Loucy (cell line): ENCODE measurements around the gene PLXNB2.

Experiments
- H2AFZ ChIP-seq: fragments of 200-600 bp; sonication (generic); 2 replicates; pipeline ENCODE4 v1.6.0; 2016; ENCODE audit warnings: antibody characterized with exemption, mild to moderate bottlenecking, low read length, moderate library complexity
- H3F3A ChIP-seq: fragments of 200-600 bp; 2 replicates; pipeline ENCODE4 v1.6.0; 2016; ENCODE audit warnings: antibody characterized with exemption, low read depth, mild to moderate bottlenecking
- H3K27me3 ChIP-seq: fragments of 200-600 bp; sonication (generic); 2 replicates; pipeline ENCODE4 v1.6.1; 2014; ENCODE audit warnings: low read length, mild to moderate bottlenecking; ENCODE audit not compliant: insufficient read depth, poor library complexity, severe bottlenecking
- H3K36me3 ChIP-seq: fragments of 200-600 bp; sonication (generic); 2 replicates; pipeline ENCODE4 v1.6.1; 2016; ENCODE audit warnings: low read length; ENCODE audit not compliant: insufficient read depth
- H3K4me1 ChIP-seq: fragments of 200-600 bp; sonication (generic); 2 replicates; pipeline ENCODE4 v1.5.1; 2014; ENCODE audit warnings: low read length, mild to moderate bottlenecking; ENCODE audit not compliant: insufficient read depth, poor library complexity, severe bottlenecking
- H3K4me2 ChIP-seq: fragments of 200-600 bp; sonication (generic); 2 replicates; pipeline ENCODE4 v1.6.0; 2014; ENCODE audit warnings: antibody characterized with exemption, low read length, low read depth, mild to moderate bottlenecking; ENCODE audit not compliant: poor library complexity, severe bottlenecking
- H3K4me3 ChIP-seq: fragments of 200-600 bp; sonication (generic); 2 replicates; pipeline ENCODE4 v1.5.1; 2014; ENCODE audit warnings: low read length, mild to moderate bottlenecking, mixed read lengths; ENCODE audit not compliant: poor library complexity, severe bottlenecking
- H3K79me2 ChIP-seq: fragments of 200-600 bp; sonication (generic); 2 replicates; pipeline ENCODE4 v1.6.1; 2014; ENCODE audit warnings: low read length; ENCODE audit not compliant: insufficient read depth
- H3K9ac ChIP-seq: fragments of 200-600 bp; sonication (generic); 2 replicates; pipeline ENCODE4 v1.6.0; 2014; ENCODE audit warnings: mild to moderate bottlenecking, low read depth, low read length, moderate library complexity; ENCODE audit not compliant: poor library complexity, severe bottlenecking
- H3K9me2 ChIP-seq: fragments of 200-600 bp; sonication (generic); replicated peaks from 2 replicates; pipeline ENCODE4 v1.6.1; 2016; ENCODE audit warnings: low read depth, low read length, mixed read lengths
- H3K9me3 ChIP-seq: fragments of 200-600 bp; sonication (generic); 2 replicates; pipeline ENCODE4 v1.6.1; 2014; ENCODE audit warnings: mild to moderate bottlenecking, antibody characterized with exemption, low read length, low read depth; ENCODE audit not compliant: insufficient read depth
- H4K20me1 ChIP-seq: fragments of 200-600 bp; sonication (generic); 2 replicates; pipeline ENCODE4 v1.6.0; 2014; ENCODE audit warnings: antibody characterized with exemption, low read length, mild to moderate bottlenecking; ENCODE audit not compliant: insufficient read depth, poor library complexity, severe bottlenecking
- CTCF ChIP-seq: fragments of 200-600 bp; sonication (generic); conservative IDR thresholded peaks from 2 replicates; pipeline ENCODE4 v1.5.1; 2014; ENCODE audit warnings: mild to moderate bottlenecking, antibody characterized with exemption, low read length
- EZH2phosphoT487 ChIP-seq: fragments of 200-600 bp; IDR thresholded peaks from 2 replicates; pipeline ENCODE4 v1.6.1; 2018; ENCODE audit warnings: antibody characterized with exemption, mild to moderate bottlenecking, moderate library complexity, borderline replicate concordance

The PLXNB2 gene

GRCh38 chr22:50310031-50310722 is 2.7 kb upstream of the PLXNB2 start:
- H3K27me3 ChIP-seq: no peaks in the 10 kb centered on the region
- H2AFZ ChIP-seq: no peak overlapping the region
- no peaks in the 10 kb centered on the region for H3K36me3 ChIP-seq
- peaks cover 21% of the 10 kb centered on the region for H3K79me2 ChIP-seq
- H3K9me2 ChIP-seq: no peaks in the 10 kb centered on the region
- no peak overlapping the region for H3K9ac ChIP-seq
- peaks cover 61% of the 10 kb centered on the region for H3K4me1 ChIP-seq
- no peak overlapping the region for H3K4me2 ChIP-seq
- 0 out of 2 replicates have a peak, but pooled peaks cover 5% of the 10 kb centered on the region for H3F3A ChIP-seq
- H3K9me3 ChIP-seq: no peaks in the 10 kb centered on the region
- H4K20me1 ChIP-seq: peaks cover 7% of the 10 kb centered on the region
- no peak overlapping the region for H3K4me3 ChIP-seq
- no peak for TF ChIP-seq EZH2phosphoT487
- TF ChIP-seq CTCF: no peak

- peaks cover 64% of the 10 kb centered on the region for H3K4me1 ChIP-seq
- H3K9ac ChIP-seq: peak overlapping the region; percentile 34
- H3K27me3 ChIP-seq: no peaks in the 10 kb centered on the region
- no peaks in the 10 kb centered on the region for H3K9me2 ChIP-seq
- TF ChIP-seq CTCF (no peak), EZH2phosphoT487 (no peak)
- H3K79me2 ChIP-seq: peaks cover 26% of the 10 kb centered on the region
- peaks cover 7% of the 10 kb centered on the region for H4K20me1 ChIP-seq
- H3K4me2 ChIP-seq: peak overlapping the region; percentile 67
- H3K4me3 ChIP-seq: no peak overlapping the region
- H3K36me3 ChIP-seq: no peaks in the 10 kb centered on the region
- no peak overlapping the region for H2AFZ ChIP-seq
- 0 out of 2 replicates have a peak, but pooled peaks cover 5% of the 10 kb centered on the region for H3F3A ChIP-seq
- no peaks in the 10 kb centered on the region for H3K9me3 ChIP-seq
These were observed 2.1 kb upstream of the PLXNB2 start for GRCh38 chr22:50309601-50309991.

- Histone ChIP-seq H4K20me1 (peaks cover 7% of the 10 kb centered on the region), H3K79me2 (peaks cover 28% of the 10 kb centered on the region), H3K4me2 (peak overlapping the region; percentile 67), H3K9me2 (no peaks in the 10 kb centered on the region), H3K9me3 (no peaks in the 10 kb centered on the region), H3K9ac (peak overlapping the region; percentile 34), H3K4me1 (peaks cover 67% of the 10 kb centered on the region), H3K4me3 (peak overlapping the region; percentile 31), H3F3A (0 out of 2 replicates have a peak, but pooled peaks cover 5% of the 10 kb centered on the region), H3K27me3 (no peaks in the 10 kb centered on the region), H3K36me3 (no peaks in the 10 kb centered on the region), H2AFZ (no peak overlapping the region)
- TF ChIP-seq EZH2phosphoT487: no peak
- no peak for TF ChIP-seq CTCF
These were observed 1.6 kb upstream of the PLXNB2 start for GRCh38 chr22:50308986-50309600.
